ENCODE measurements around the gene CUBN. TPM values are rescaled to one million over a fixed set of nuclear protein-coding genes. Genes with fewer than 3 reads are reported as not detected.

CUBN gene
- total RNA-seq = 1.4 and 2.0 TPM in 2 replicates

DNA sequence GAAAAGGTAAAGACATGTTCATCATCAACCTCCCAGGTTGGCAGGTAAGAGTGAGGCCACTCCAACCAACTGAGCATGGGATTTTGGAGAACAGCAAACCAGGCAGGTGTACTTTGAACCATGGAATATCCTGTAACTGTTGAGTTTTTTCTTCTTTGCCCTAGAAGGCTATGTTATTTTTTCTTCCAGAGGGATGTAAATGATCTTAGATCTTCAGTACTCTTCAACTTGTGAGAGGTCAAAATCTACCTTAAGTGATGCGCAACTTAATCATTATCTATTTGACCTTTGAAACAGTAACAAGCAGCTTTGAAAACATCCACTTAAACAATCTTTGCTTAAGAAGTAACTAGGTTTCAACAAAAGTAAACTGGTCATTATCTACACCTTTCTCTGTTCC lies at the start of gene CUBN:
Gene CUBN, minus strand, starts transcription at position 71 of the 400 bp plus-strand sequence. Its CDS starts 46 bp downstream, at position 25.
- no peak for DNase-seq (ENCODE audit: low read depth, low spot score)

DNA sequence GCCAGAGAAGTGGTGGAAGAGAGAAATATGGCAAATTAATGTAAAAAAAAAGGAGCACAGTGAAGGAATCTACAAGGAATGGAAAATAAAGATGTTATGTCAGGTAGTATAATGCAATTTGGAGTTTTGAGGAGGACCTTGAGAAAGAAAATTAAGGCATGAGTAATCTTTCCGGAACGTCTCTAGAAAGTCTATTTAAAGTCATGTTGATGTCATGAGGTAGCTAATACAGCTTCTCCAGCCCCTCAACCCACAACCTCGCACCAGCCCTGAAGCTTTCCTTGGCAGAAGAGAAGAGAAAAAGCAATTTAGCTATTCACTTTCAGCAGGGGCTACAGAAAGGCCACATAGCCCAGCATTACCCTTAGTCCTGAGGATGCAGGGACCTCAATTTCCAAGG lies 49.4 kb upstream of the CUBN start:
- no peak for DNase-seq (ENCODE audit: low read depth, low spot score)

GRCh38 chr10:17178006-17178405 lies 48.4 kb upstream of the CUBN start:
- no peak for DNase-seq (ENCODE audit: low read depth, low spot score)

DNA sequence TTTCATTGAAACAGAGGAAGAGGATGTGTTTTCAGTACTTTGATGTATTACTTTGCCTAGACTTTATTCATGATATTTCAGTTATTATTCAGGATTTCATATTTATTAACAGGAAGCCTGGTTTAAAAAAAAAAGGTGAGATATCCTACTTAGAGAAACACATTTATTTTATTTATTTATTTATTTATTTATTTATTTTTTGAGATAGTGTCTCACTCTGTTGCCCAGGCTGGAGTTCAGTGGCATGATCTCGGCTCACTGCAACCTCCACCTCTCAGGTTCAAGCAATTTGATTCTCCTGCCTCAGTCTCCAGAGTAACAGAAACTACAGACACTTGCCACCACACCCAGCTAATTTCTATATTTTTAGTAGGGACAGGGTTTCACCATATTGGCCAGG lies 47.4 kb upstream of the CUBN start:
- no peak for DNase-seq (ENCODE audit: low read depth, low spot score)

GRCh38 chr10:17176091-17176490 lies 46.5 kb upstream of the CUBN start:
- DNase-seq (ENCODE audit: low read depth, low spot score) = no peak

DNA sequence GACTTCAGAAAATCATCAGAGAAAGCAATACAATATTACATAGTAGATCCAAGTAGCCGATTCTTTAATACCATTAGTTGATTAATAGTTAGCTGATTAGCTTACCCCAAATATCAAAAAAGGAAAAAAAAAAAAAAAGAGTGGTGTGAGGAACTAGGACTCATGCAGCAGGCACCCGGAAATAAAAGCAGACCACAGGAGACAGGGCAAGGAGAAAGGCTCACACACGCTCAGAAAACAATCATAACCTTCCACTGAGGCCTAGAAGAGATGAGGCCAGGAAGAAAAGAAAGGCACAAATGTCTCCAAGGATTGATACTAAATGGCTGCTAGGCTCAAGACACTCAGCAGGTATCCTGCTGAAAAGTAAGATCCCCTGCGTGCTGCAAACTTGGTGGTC lies 45.9 kb upstream of the CUBN start:
- DNase-seq (ENCODE audit: low read depth, low spot score) = no peak

- no peak for DNase-seq (ENCODE audit: low read depth, low spot score)
Measured at GRCh38 chr10:17174626-17175025, 45.0 kb upstream of the CUBN start.

DNA sequence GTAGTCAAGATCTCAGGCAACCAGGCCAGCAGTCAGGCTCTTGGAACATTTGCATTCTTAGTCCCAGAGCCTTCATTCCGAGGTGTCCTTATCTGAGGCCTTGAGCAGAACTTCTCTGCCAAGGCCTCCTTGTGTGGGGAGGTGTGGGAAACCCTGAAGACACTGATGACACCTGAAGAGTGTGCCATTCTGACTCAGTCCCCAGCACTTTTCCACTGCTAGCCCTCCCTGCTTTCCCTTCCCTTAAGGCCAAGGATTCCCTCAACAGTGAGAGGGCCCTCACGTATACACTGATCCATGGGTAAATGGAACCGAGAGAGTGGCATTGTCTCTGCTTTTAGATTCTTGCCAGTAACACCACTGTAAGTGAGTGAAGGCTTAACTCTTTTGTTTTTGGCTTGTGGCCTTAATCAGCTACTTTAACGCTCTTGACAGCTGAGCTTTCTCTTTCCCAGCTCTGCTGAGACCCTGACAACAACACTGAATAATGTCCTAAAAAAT lies 41.6 kb upstream of the CUBN start:
- DNase-seq (ENCODE audit: low read depth, low spot score) = no peak

GRCh38 chr10:17169803-17170202 lies 40.2 kb upstream of the CUBN start:
- DNase-seq (ENCODE audit: low read depth, low spot score) = no peak

GRCh38 chr10:17166699-17167098 lies 37.1 kb upstream of the CUBN start:
- no peak for DNase-seq (ENCODE audit: low read depth, low spot score)

DNA sequence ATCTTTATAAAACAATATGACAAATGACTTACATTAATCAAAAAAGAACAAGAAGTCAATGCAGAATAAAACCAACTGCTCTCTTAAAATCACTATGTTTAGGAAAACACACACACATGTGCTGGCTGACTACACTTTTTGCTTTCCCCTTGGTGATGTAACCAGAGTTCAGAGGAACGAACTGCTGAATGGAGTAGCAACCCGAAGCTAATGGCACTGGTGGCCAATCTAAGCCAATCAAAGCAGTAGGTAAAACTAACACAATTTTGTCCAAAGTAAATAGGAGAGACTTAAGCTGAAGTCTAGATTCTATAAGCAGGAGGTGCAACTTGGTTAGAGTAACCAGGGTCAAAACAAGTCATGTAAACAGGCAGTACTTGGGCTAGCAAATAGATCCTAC lies 33.2 kb upstream of the CUBN start:
- DNase-seq (ENCODE audit: low read depth, low spot score) = no peak

GRCh38 chr10:17161775-17162174 lies 32.2 kb upstream of the CUBN start:
- no peak for DNase-seq (ENCODE audit: low read depth, low spot score)

DNA sequence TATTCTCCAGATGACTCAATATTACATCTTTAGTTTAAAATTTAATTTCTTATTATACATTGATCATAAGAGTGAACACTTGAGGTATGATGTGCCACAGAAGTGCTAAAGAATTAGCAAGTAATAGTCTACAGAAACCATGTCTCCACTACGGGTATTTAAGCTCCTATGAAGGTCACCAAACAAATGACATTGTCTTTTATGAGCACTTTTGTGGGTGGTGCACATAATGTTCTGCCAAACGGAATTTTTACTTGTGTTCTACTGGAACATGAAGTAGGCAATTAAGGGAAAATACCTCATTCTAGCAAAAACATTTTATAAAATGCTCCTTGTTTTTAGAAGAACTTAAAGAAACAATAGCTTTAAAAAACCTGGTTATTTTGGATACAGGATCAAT lies 27.4 kb upstream of the CUBN start:
- no peak for DNase-seq (ENCODE audit: low read depth, low spot score)

DNA sequence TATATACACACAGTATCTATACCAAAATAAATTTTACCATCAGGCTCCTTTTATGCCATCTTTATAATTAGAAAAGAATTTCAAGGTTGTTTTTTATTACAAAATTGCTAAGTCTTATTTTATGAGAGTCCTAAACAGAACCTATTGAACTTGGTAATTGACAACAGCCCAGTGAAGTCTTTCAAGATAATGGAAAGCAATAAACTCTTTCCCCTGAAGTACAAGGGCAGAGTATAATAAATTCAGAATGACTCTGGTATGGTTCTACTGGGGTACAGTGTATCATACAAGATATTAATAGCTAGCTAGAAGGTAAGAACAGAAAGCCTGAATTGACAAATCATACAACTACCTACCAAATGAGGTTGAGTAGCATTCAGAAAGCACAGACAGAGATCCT lies 26.2 kb upstream of the CUBN start:
- DNase-seq (ENCODE audit: low read depth, low spot score) = no peak

DNA sequence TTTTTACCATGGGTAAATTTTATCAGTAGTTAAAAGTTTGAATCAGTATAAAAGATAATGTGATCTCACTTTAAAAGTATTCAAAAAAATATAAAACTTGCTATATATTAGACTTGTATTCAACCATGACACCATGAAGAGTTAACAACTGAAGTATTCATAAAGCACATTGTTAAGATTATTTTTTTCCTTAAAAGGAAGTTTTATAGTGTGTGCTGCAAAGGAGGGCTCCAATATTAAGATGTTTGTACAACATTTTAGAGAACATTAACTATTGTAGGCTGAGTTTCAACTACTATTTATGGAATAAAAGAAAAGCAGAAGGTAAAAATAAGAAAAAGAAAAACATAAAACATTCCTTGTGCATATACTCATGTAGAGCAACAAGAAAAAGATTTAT lies 24.5 kb upstream of the CUBN start:
- DNase-seq (ENCODE audit: low read depth, low spot score) = no peak

- no peak for DNase-seq (ENCODE audit: low read depth, low spot score)
Measured at GRCh38 chr10:17153321-17153720, 23.7 kb upstream of the CUBN start.

- DNase-seq (ENCODE audit: low read depth, low spot score) = no peak
Measured at GRCh38 chr10:17151716-17152115, 22.1 kb upstream of the CUBN start.

DNA sequence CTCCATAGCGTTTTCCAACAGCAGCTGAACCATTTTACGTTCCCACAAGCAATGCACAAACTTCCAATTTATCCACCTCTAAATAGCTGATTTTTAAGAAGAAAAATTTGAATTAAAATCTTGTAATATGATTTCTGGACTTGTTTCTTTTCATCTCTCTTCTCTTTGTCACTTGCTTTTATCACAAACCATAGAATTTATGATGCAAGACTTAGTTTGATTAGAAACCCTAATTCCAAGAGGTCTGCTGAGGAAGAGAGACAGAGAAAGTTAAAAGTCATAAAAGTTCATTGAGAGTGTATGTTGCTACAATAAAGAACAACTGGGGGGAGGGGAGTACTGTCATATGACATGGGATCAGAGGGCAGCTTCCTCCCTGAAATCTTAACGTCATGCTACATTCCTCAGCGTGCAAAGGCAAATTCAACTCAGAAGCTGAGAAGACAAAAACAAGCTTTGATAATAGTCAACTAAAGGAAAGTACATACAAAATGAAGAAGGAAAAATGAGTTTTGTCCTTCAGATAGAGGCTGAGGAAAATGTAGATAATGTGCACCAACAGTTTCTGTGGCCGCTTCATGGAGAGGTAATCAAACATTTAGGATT lies 18.4 kb upstream of the CUBN start:
- DNase-seq (ENCODE audit: low read depth, low spot score) = no peak

GRCh38 chr10:17146892-17147291 lies 17.3 kb upstream of the CUBN start:
- DNase-seq (ENCODE audit: low read depth, low spot score) = no peak

DNA sequence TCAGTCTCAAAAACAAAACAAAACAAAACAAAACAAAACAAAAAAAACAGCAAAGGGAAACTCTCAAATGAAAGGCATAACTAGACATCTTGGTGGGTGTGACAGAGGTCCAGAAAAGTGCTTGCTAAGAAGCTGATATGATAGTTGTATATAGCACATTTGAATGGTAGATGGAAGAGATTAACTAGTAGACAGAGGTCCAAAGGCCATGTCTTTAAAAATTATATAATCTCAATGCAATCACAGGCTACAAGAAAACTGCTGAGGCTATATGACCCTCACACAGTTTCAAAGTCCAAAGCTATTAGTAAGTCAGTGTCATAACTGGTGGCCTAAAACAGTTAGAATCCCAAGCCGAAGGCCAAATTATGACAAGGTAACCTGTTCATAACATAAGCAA lies 15.6 kb upstream of the CUBN start:
- no peak for DNase-seq (ENCODE audit: low read depth, low spot score)

DNA sequence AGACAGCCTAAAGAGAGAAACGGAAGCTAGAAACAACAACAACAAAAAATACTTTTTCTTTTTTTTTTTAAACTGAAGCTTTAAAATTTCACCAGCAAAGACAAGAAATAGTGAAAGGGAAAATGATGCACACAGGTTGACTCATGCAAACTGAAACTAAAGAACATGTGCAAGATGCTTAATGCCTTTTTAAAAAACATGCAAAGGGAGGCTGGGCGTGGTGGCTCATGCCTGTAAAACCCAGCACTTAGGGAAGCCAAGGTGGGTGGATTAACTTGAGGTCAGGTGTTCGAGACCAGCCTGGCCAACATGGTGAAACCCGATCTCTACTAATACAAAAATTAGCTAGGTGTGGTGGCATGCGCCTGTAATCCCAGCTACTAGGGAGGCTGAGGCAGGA lies 15.1 kb upstream of the CUBN start:
- no peak for DNase-seq (ENCODE audit: low read depth, low spot score)

GRCh38 chr10:17144032-17144431 lies 14.4 kb upstream of the CUBN start:
- DNase-seq (ENCODE audit: low read depth, low spot score) = no peak

DNA sequence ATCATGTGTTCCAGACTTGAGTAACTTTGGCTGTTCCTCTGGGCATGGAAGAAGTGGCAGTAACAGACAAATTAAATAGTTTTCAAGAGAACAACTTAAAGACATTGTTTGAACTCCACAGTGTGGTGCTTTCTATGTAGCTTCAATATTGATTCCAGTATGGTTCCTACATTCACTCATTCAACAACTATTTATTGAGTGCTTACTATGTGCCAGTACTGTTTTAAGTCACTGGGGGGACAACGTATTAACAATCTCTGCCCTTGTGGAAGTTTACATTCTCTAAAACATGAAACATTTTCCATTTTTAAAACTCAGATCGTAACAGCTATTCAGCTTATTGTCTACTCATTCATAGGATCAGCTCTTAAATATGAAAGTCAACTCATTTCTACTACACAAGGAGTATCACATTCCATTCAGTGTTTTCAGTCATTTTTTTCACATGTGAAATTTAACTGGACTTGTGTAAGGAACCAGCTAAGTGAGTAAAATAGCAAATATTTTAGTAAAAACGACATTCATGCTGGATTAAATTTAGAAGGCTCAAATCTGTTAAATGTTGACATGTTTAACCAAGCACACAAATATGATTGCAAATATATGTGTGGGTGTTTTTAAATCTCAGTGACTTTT lies 13.6 kb upstream of the CUBN start:
- DNase-seq (ENCODE audit: low read depth, low spot score) = no peak

All from pulmonary artery endothelial cell (primary cell).